Mucosa of descending colon (tissue), 3 donors: Measurements from ENCODE around the gene IQCE. TPM values are rescaled to one million over a fixed set of nuclear protein-coding genes. Genes with fewer than 3 reads are reported as not detected.
A peak's percentile ranks its signal among the peaks of the same experiment; 100 is the strongest.

Experiments used
- ATAC-seq: fragments of 200-7000 bp; cut with Tn5 transposase; one replicate; pipeline ENCODE4 v1.9.1; 2020; ENCODE audit warnings: mild to moderate bottlenecking, moderate library complexity
- DNase-seq, 3 donors: peaks; one replicate each; pipeline ENCODE4 v3.0.0-alpha.2; 2020
- H3K36me3 ChIP-seq: fragments of 200-600 bp; one replicate; pipeline ENCODE4 v1.8.0; 2021; ENCODE audit warnings: low read depth, mild to moderate bottlenecking
- H3K4me1 ChIP-seq: fragments of 200-600 bp; one replicate; pipeline ENCODE4 v1.8.0; 2021; ENCODE audit warnings: low read depth, mild to moderate bottlenecking
- H3K4me3 ChIP-seq: fragments of 200-600 bp; one replicate; pipeline ENCODE4 v1.8.0; 2021; ENCODE audit warnings: mild to moderate bottlenecking
- H3K9me3 ChIP-seq: fragments of 200-600 bp; one replicate; pipeline ENCODE4 v1.8.0; 2021; ENCODE audit warnings: mild to moderate bottlenecking
- intact Hi-C, 2 donors: fragments of 100-400 bp; cut with DNase I in 1 of 2; cut with micrococcal nuclease in 1 of 2; formaldehyde crosslinking; loops; one replicate each; pipeline versions ENCODE4 v1.11.0 to v1.11.1; 2022; cut with DNase I, micrococcal nuclease
- total RNA-seq, 3 donors: library from RNA; stranded (reverse); fragmentation: NEBNext Ultra II Directional in 2 of 3; extraction: Animal tissue kit (Norgen Biotek cat#: 25700) in 2 of 3; gene quantifications; one replicate each; pipeline versions ENCODE4 v1.2.1 to v1.2.4, GENCODE V29; 2021 to 2023
- TF ChIP-seq, protein P1 (sequence below): fragments of 200-600 bp; IDR thresholded peaks from one replicate; pipeline ENCODE4 v1.8.0; 2022; ENCODE audit warnings: antibody characterized with exemption, mild to moderate bottlenecking
- donor health status: DM: no; HTN: no; CAD: no; lungs with moderate emphysema.
- donor health status: DM: no; HTN: no; CAD: no.
- donor health status: DM: no; HTN: yes; CAD: no.

The IQCE gene
- total RNA-seq, 3 donors from 2014 or later, result 27.9 to 41.2 (median 35.9) TPM

DNA sequence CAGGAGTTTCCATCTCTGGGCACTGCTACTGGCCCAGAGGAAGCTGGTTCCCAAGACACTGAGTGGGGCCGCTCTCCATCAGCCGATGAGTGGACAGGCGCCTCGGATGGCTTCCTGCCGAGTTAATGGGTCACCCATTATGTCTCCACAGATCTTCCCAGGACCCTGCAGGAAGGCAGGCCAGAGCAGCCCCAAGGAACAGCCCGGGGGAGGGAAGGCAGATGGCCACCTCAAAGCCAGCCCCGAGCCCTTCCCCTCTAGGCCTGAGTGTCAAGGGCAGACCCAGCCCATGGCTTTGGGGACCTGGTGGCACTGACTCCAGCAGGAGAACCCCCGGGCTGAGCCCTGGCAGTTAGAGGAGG lies 42.6 kb upstream of the IQCE start:
- ATAC-seq, result no peak
- no peak overlapping the region for H3K4me3 ChIP-seq
- peaks cover 28% of the 10 kb centered on the region for H3K4me1 ChIP-seq
- no peaks in the 10 kb centered on the region for H3K9me3 ChIP-seq
- DNase-seq, result no peak
- TF ChIP-seq, protein P1, sequence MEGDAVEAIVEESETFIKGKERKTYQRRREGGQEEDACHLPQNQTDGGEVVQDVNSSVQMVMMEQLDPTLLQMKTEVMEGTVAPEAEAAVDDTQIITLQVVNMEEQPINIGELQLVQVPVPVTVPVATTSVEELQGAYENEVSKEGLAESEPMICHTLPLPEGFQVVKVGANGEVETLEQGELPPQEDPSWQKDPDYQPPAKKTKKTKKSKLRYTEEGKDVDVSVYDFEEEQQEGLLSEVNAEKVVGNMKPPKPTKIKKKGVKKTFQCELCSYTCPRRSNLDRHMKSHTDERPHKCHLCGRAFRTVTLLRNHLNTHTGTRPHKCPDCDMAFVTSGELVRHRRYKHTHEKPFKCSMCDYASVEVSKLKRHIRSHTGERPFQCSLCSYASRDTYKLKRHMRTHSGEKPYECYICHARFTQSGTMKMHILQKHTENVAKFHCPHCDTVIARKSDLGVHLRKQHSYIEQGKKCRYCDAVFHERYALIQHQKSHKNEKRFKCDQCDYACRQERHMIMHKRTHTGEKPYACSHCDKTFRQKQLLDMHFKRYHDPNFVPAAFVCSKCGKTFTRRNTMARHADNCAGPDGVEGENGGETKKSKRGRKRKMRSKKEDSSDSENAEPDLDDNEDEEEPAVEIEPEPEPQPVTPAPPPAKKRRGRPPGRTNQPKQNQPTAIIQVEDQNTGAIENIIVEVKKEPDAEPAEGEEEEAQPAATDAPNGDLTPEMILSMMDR, result no peak
- no peaks in the 10 kb centered on the region for H3K36me3 ChIP-seq
- intact Hi-C loops, result no loop called here

DNA sequence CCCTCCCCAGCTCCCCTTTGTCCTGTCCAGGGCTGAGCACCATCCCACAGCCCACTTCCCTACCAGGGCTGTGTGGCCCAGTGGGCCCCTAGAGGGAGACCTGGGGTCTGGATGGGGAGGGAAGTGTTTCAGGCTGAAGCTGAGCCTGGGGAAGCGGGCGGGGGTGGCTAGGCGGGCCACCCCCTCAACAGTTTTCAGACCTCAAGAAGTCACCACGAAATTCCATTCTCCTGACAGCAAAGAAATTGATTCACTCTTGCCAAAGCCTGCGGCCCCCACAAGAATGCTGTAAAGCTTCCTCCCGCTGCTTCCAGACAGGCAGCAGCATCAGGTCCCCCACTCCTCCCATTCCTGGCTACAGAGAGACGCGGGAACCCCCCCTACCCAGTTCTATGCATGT lies 41.8 kb upstream of the IQCE start:
- DNase-seq, result no peak
- Histone ChIP-seq H3K4me1 (peaks cover 25% of the 10 kb centered on the region), H3K4me3 (no peak overlapping the region), H3K36me3 (no peaks in the 10 kb centered on the region), H3K9me3 (no peaks in the 10 kb centered on the region)
- ATAC-seq, result no peak
- TF ChIP-seq, protein P1, result no peak
- intact Hi-C loops, result no loop called here

DNA sequence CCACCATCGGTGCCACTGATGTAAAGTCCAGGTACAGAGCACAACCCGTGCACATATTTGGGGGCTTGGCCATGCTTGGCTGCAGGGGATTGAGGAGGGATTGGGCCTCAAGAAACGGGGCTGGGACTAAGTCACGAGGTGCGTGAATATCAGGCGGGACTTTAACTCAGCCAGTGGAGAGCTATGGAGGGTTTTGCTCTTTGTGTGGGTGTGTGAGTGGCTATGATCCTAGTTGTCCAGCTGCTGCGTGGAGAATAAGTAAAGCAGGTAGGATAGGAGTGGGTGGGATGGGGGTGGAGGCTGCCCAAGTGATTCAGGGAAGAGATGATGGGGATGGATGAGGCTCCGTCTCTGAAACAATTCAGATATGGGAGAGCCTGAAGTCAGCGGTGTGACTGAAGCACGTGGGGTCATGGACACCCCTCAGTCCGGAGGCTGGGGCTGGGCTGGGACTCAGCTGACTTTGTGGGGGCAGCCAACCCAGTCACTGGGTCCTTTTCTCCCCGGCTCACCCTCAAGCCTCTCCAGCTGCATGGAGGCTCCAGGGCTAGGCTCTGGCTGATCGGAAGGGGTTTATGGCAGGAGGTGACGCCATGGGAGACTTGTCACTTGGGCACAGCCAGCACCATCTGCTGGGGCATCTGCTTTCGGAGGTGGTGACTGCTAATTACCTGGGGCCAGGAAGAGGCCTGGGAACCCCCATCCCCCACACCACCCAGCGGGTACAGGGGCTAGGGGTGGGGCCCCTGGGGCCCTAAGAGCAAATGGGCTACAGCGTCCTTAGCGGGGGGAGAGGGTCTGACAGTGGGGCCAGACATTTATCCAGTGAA lies 40.9 kb upstream of the IQCE start:
- no peaks in the 10 kb centered on the region for H3K36me3 ChIP-seq
- H3K4me1 ChIP-seq, result peaks cover 27% of the 10 kb centered on the region
- ATAC-seq (peak; percentile 15), DNase-seq (peak; percentile 65 to 77 (median 76))
- intact Hi-C loops, result no loop called here
- H3K4me3 ChIP-seq, result no peak overlapping the region
- no peaks in the 10 kb centered on the region for H3K9me3 ChIP-seq
- TF ChIP-seq, protein P1, result no peak

DNA sequence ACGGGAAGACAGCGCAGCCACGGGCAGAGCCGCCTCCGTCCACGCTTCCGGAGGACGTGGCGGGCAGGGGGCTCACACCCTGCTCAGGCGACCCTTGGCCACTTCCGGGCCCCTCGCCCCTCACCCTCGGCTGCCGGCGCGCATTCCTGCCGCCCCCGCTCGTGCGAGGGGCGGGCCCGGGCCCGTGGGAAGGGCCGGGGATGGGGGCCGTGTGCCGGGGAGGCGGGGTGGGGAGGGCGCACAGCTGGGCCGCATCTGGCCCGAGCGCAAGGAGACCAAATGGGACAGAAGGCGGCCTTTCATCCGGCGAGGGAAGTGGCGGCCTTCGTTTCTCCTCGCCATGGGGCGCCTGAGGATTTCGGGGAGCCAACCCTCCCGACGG lies 40.1 kb upstream of the IQCE start:
- intact Hi-C loops, result no loop called here

DNA sequence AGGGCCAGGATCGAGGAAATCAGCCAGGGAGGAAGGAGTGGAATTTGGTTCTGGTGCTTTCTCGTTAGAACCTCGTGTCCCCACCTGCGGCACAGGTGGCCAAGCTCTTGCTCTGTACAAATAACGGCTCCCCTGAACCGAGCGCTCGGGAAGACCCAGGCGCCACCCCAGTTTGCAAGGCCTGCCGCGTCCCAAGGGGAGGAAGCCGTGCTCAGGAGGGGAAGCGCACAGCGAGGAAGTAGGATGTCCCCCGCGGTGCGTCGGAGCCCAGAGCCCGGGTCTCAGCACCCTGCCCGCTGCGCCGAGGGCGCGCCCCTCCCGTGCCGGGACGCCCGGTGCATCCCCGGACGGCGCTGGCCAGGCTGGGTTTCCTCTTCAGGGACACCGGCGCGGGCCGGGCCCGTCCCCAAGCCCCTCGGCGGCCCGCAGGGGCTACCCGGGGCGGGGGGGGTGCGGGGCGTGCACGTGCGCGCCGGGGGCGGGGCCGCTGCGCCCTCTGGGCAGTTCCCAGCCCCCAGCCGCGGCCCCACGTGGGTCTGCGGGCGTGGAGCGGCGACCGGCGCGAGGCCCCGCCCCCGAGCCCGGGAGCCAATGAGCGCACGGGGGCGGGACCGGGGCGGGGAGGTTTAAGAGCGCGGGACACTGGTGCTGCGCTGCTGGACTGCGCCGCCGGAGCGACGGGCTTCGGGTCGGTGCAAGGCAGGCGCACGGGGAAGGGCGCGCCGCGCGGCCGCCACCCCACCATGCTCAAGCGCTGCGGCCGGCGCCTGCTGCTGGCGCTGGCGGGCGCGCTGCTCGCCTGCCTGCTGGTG lies 39.5 kb upstream of the IQCE start, which contains the start of gene LFNG:
Gene LFNG, plus strand, starts transcription at position 656 of the 812 bp plus-strand sequence. Its CDS starts 88 bp downstream, at position 744.
- H3K36me3 ChIP-seq, result no peaks in the 10 kb centered on the region
- DNase-seq (peak; percentile 92 to 95 (median 93)), ATAC-seq (peak; percentile 58)
- TF ChIP-seq, protein P1, result no peak
- H3K4me1 ChIP-seq, result peaks cover 38% of the 10 kb centered on the region
- peak within 1 kb of the TSS; percentile 38 for H3K4me3 ChIP-seq
- H3K9me3 ChIP-seq, result no peaks in the 10 kb centered on the region
- intact Hi-C loops, result no loop called here

More for the DNA sequence above, 40.1 kb upstream of the IQCE start:
- peak in 1 of 3 donors; percentile 54 for DNase-seq
- Histone ChIP-seq H3K4me3 (no peak overlapping the region), H3K4me1 (peaks cover 36% of the 10 kb centered on the region), H3K36me3 (no peaks in the 10 kb centered on the region), H3K9me3 (no peaks in the 10 kb centered on the region)
- ATAC-seq, result no peak
- TF ChIP-seq, protein P1, result no peak
